Cardiac muscle cell (in vitro differentiated cells and primary cell): ENCODE measurements around the gene MALT1. TPM values are rescaled to one million over a fixed set of nuclear protein-coding genes. Genes with fewer than 3 reads are reported as not detected.

Source experiments
- DNase-seq, 2 donors: peaks; one replicate each; pipeline versions ENCODE4 v3.0.0 to v3.0.0-alpha.2; 2010 to 2017; ENCODE audit warnings: low read depth in 1 of 2, low spot score in 1 of 2
- H3K27ac ChIP-seq: fragments of 200-600 bp; sonication (generic); 2 replicates; pipeline ENCODE4 v1.5.1; 2016
- H3K27me3 ChIP-seq: fragments of 200-600 bp; sonication (generic); 2 replicates; pipeline ENCODE4 v1.6.0; 2016; ENCODE audit warnings: control low read depth
- H3K36me3 ChIP-seq: fragments of 200-600 bp; sonication (generic); 2 replicates; pipeline ENCODE4 v1.5.1; 2016; ENCODE audit warnings: control low read depth
- H3K4me1 ChIP-seq: fragments of 200-600 bp; sonication (generic); 2 replicates; pipeline ENCODE4 v1.8.1; 2017; ENCODE audit warnings: low read depth, mild to moderate bottlenecking, mixed run types
- H3K4me3 ChIP-seq: fragments of 200-600 bp; sonication (generic); 2 replicates; pipeline ENCODE4 v1.5.1; 2016; ENCODE audit warnings: mild to moderate bottlenecking
- H3K9me3 ChIP-seq: fragments of 200-600 bp; sonication (generic); 2 replicates; pipeline ENCODE4 v1.5.1; 2017; ENCODE audit warnings: low read depth, mild to moderate bottlenecking, control low read depth
- polyA plus RNA-seq: library from polyadenylated mRNA; unstranded; fragments of >200 nt; fragmentation: Nextera tagmentation; extraction: Ambion mirVana; gene quantifications from 2 replicates; pipeline ENCODE4 v1.2.1, GENCODE V29; 2016
- total RNA-seq: library from RNA; depleted of rRNA; stranded (reverse); fragments of >200 nt; gene quantifications from 2 replicates; pipeline ENCODE4 v1.2.3, GENCODE V29; 2016
- TF ChIP-seq, protein P1 (sequence below): IDR thresholded peaks from 2 replicates; pipeline ENCODE4 v1.5.1; 2012; ENCODE audit warnings: low read depth, mild to moderate bottlenecking, low read length

The MALT1 gene
- total and polyA plus RNA-seq, 2 experiments from 2014 or later: 33.6 to 51.8 TPM

DNA sequence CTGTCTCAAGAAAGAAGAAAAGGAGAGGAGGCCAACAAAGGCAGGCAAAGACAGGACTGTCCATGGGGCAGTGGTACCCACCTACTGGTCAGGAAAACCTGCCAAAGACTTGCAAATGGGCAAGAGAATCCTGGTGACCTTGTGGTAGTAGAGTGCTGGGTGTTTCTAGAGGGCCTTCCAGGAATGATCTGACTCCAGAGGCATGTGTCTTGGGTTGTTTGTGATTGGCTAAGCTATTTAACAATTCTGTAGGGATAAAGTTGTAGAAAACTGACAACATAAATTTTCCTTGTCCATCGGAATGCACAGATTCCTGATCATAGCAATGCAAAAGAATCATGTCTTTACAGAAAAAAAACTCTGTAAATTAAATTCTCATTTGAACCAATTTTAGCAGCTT lies 125.0 kb downstream of the MALT1 start:
- TF ChIP-seq, protein P1, sequence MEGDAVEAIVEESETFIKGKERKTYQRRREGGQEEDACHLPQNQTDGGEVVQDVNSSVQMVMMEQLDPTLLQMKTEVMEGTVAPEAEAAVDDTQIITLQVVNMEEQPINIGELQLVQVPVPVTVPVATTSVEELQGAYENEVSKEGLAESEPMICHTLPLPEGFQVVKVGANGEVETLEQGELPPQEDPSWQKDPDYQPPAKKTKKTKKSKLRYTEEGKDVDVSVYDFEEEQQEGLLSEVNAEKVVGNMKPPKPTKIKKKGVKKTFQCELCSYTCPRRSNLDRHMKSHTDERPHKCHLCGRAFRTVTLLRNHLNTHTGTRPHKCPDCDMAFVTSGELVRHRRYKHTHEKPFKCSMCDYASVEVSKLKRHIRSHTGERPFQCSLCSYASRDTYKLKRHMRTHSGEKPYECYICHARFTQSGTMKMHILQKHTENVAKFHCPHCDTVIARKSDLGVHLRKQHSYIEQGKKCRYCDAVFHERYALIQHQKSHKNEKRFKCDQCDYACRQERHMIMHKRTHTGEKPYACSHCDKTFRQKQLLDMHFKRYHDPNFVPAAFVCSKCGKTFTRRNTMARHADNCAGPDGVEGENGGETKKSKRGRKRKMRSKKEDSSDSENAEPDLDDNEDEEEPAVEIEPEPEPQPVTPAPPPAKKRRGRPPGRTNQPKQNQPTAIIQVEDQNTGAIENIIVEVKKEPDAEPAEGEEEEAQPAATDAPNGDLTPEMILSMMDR: no peak
- Histone ChIP-seq H3K4me1 (peaks cover 12% of the 10 kb centered on the region), H3K9me3 (no peaks in the 10 kb centered on the region), H3K27me3 (no peaks in the 10 kb centered on the region), H3K4me3 (no peak overlapping the region), H3K36me3 (no peaks in the 10 kb centered on the region), H3K27ac (no peak overlapping the region)
- no peak for DNase-seq

DNA sequence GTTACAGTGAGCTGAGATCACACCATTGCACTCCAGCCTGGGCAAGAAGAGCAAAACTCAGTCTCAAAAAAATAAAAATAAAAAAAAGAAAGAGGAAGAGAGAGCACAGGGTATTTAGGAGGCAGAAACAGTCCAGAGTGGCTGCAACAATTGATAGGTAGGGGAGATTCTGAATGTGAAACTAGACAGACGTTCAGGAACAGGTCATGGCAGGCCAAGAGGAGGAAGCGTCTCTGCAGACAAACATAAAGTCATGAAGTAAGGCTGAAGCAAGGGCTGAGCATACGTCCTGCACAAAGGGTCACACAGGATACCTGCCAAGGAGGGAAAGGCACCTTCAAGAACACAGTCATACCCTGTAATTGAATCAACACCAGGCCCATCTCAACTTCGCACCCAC lies 129.3 kb downstream of the MALT1 start:
- no peak for DNase-seq
- Histone ChIP-seq H3K36me3 (no peaks in the 10 kb centered on the region), H3K9me3 (no peaks in the 10 kb centered on the region), H3K4me3 (no peak overlapping the region), H3K27ac (no peak overlapping the region), H3K27me3 (no peaks in the 10 kb centered on the region), H3K4me1 (peaks cover 4% of the 10 kb centered on the region)
- TF ChIP-seq, protein P1: no peak

DNA sequence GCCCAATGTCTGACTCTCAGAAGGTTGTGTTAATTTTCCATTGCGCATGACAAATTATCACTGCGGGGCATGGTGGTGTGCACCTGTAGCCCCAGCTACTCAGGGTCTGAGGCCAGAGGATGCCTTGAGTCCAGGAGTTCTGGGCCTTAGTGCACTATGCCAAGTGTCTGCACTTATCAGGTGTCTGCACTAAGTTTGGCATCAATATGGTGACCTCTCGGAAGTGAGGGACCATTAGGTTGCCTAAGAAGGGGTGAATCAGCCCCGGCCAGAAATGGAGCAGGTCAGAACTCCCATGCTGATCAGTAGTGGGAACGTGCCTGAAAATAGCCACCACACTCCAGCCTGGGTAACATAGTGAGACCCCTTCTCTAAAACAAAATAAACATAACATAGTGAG lies 131.7 kb downstream of the MALT1 start:
- no peaks in the 10 kb centered on the region for H3K27me3 ChIP-seq
- no peak overlapping the region for H3K27ac ChIP-seq
- DNase-seq: no peak
- no peaks in the 10 kb centered on the region for H3K9me3 ChIP-seq
- H3K36me3 ChIP-seq: no peaks in the 10 kb centered on the region
- peaks cover 10% of the 10 kb centered on the region for H3K4me1 ChIP-seq
- TF ChIP-seq, protein P1: no peak
- no peak overlapping the region for H3K4me3 ChIP-seq

DNA sequence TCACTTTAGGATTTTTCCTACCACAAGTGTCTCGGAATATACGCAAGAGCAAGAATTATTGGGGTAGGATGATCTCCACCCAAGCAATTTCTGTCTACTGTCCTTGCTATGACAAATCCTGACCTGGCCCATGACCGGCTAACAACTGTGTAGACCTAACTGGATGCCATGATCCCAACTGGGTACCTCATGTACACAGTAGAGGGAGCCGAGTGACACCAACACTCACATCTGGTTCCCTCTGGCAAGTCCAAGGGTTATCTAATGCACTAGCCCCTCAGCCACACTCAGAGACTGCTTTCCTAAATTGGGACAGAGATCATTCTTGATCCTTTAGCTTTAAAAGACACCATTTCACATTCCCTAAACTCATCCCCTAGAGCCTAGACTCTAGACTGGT lies 132.7 kb downstream of the MALT1 start:
- Histone ChIP-seq H3K27ac (no peak overlapping the region), H3K9me3 (no peaks in the 10 kb centered on the region), H3K36me3 (no peaks in the 10 kb centered on the region), H3K4me3 (no peak overlapping the region), H3K4me1 (peaks cover 10% of the 10 kb centered on the region), H3K27me3 (no peaks in the 10 kb centered on the region)
- TF ChIP-seq, protein P1: no peak
- DNase-seq: no peak

Other genes with a start within 250 kb of the MALT1 start
- gene ALPK2, start 42.4 kb upstream of the MALT1 start, total RNA-seq: 225 and 367 TPM in 2 replicates
- 110 and 152 TPM in 2 replicates for gene ALPK2, start 42.4 kb upstream of the MALT1 start, polyA plus RNA-seq
- 66.5 and 108 TPM in 2 replicates for gene ZNF532, start 193.4 kb downstream of the MALT1 start, total RNA-seq
- 28.2 and 42.0 TPM in 2 replicates for gene ZNF532, start 193.4 kb downstream of the MALT1 start, polyA plus RNA-seq